HG02588 (cell line): ENCODE data around the gene VWA8.
"Not testable (repeated sequence)": the region's sequence is repeated elsewhere in the genome, so short reads cannot be mapped to it uniquely, and the experiment has no call there.

Source experiments
- ATAC-seq: cut with Tn5 transposase; IDR thresholded peaks from one replicate; pipeline ENCODE4 v1.9.1; 2021; ENCODE audit warnings: mild to moderate bottlenecking, moderate library complexity; ENCODE audit not compliant: unreplicated experiment

Gene VWA8

GRCh38 chr13:41622432-41623429 lies 338.2 kb downstream of the VWA8 start:
- ATAC-seq, result no peak

GRCh38 chr13:41621716-41622431 lies 339.0 kb downstream of the VWA8 start:
- ATAC-seq, result no peak

- ATAC-seq, result not testable (repeated sequence)
Measured at GRCh38 chr13:41617633-41618032, 343.3 kb downstream of the VWA8 start.

GRCh38 chr13:41616151-41616550 lies 344.8 kb downstream of the VWA8 start:
- no peak for ATAC-seq

GRCh38 chr13:41615528-41615855 lies 345.4 kb downstream of the VWA8 start:
- ATAC-seq, result no peak

GRCh38 chr13:41614671-41615527 lies 346.0 kb downstream of the VWA8 start:
- no peak for ATAC-seq

- ATAC-seq, result no peak
Measured at GRCh38 chr13:41613984-41614661, 346.8 kb downstream of the VWA8 start.

GRCh38 chr13:41613471-41613870 lies 347.4 kb downstream of the VWA8 start:
- ATAC-seq, result no peak

GRCh38 chr13:41611385-41611784 lies 349.5 kb downstream of the VWA8 start:
- ATAC-seq, result no peak

- no peak for ATAC-seq
Measured at GRCh38 chr13:41610404-41610803, 350.5 kb downstream of the VWA8 start.

- ATAC-seq, result no peak
Measured at GRCh38 chr13:41609828-41610227, 351.1 kb downstream of the VWA8 start.

- ATAC-seq, result no peak
Measured at GRCh38 chr13:41608839-41609177, 352.1 kb downstream of the VWA8 start.

GRCh38 chr13:41608111-41608838 lies 352.6 kb downstream of the VWA8 start:
- no peak for ATAC-seq

- ATAC-seq, result no peak
Measured at GRCh38 chr13:41606646-41607045, 354.3 kb downstream of the VWA8 start.

- no peak for ATAC-seq
Measured at GRCh38 chr13:41605319-41606285, 355.3 kb downstream of the VWA8 start.

- no peak for ATAC-seq
Measured at GRCh38 chr13:41603917-41604316, 357.0 kb downstream of the VWA8 start.

GRCh38 chr13:41601718-41602445 lies 359.0 kb downstream of the VWA8 start:
- no peak for ATAC-seq

- no peak for ATAC-seq
Measured at GRCh38 chr13:41599619-41600018, 361.3 kb downstream of the VWA8 start.
